NCI-H2227 treated with DMSO at 0.1 percent for 48 hours (cell line): Measurements from ENCODE around the gene RNF5.
"Not testable (repeated sequence)": the region's sequence is repeated elsewhere in the genome, so short reads cannot be mapped to it uniquely, and the experiment has no call there.

ENCODE experiments used
- DNase-seq: peaks from one replicate; lab custom pipeline; 2025; lab: John Stamatoyannopoulos, UW

RNF5 gene

GRCh38 chr6:32210191-32210601, 32.0 kb downstream of the RNF5 start:
- no peak for DNase-seq

DNA sequence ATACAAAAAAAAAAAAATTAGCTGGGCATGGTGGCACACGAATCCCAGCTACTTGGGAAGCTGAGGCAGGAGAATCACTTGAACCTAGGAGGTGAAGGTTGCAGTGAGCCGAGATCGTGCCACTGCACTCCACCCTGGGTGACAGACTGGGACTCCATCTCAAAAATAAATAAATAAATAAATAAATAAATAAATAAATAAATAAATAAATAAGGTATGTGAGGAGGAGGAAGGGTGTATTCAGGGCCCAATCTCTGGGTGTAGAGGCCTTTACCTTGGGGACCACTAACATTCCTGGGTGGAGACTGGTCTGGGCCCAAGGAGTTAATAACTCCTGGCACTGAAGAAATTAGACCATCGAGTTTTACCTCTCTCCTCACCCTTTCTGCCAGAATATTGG, 33.2 kb downstream of the RNF5 start:
- not testable (repeated sequence) for DNase-seq

GRCh38 chr6:32212076-32212760, 34.0 kb downstream of the RNF5 start:
- DNase-seq: no peak

GRCh38 chr6:32213649-32214048, 35.4 kb downstream of the RNF5 start:
- no peak for DNase-seq

- DNase-seq: no peak
These were observed 35.9 kb downstream of the RNF5 start for GRCh38 chr6:32214126-32214525.

DNA sequence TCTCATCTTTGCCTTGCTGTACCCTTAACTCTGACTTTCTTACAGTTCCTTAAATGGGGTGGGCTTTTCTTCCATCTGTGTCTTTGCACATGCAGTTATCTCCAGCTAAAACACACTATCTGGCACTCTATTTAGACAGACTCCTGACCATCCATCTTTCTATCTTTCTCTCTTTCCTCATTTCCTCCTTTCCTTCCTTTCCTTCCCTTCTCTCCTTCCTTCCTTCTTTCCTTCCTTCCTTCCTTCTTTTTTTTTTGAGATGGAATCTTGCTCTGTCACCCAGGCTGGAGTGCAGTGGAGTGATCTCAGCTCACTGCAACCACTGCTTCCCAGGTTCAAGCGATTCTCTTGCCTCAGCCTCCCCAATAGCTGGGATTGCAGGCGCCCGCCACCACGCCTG, 37.4 kb downstream of the RNF5 start:
- DNase-seq: no peak

DNA sequence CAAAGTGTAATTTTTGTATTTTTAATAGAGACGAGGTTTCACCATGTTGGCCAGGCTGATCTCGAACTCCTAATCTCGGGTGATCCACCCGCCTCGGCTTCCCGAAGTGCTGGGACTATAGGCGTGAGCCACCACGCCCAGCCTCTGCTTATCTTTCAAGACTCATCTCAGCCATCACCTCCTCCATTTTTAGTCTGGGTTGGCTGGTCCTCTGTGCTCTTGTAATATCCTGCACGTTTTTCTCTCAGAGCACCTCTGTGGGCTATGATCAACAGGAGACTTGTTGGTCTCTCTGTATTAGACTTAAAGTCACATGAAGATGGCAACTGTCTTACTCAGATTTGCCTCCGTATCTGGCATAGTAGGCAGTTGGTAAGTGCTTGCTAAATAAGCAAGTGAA, 38.1 kb downstream of the RNF5 start:
- no peak for DNase-seq

DNA sequence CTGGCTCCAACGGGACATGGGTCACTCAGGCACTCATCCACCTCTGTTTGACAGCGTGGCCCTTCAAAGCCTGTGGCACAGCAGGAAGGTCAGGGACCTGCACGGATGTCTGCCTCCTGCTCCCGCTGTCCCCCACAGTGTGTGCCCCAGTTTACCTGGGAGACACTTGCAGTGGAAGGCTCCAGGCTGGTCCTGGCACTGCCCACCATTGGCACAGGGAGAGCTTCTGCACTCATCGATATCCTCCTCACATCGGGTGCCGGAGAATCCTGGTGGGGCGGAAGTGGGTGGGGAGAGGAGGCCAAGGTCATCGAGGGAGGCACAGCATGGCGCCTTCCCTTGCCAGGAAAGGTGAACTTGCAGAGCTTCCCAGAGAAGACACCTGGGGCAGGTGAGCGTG, 38.8 kb downstream of the RNF5 start:
- DNase-seq: no peak

- no peak for DNase-seq
These were observed 40.0 kb downstream of the RNF5 start for GRCh38 chr6:32218167-32218566.

- DNase-seq: no peak
These were observed 41.8 kb downstream of the RNF5 start for GRCh38 chr6:32220021-32220420.

DNA sequence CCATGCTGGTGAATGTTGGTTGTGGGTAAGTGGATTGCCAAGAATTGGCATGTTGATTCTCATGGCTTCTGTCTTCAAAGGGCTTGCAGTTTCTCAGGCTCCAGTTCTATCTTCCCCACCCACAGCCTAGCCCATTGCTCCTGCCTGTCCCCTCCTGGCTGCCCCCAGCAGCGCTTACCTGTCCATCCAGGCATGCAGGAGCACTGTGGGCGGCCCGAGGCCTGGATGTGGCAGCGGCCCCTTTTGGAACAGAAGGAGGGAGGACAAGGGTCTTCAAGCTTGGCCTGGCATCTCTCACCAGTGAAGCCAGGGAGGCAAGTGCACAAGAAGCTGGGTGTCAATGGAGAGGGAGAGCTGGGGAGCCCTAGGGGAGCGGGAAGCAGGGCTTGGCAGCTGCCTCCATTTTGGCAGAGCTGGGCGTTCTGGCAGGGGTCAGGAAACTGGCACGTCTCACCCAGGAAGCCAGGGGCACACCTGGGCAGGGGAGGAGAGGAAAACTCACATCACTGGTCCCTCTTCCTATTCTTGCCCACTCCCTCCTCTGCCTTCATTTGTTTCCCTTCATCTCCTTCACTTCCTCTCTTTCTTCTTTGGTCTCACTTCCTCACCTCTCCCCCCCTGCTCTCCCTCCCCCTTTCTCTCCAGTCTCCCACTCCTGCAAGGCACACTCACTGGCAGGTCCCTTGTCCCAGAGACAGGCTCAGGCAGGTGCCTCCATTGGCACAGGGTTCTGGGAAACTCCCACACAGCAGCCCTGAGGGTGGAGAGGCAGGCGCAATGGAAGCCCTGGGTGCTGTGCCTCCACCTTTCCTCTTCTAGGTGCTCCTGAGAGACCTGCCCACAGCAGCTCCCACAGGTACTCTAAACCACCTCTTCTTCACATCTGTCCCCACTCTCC, 44.4 kb downstream of the RNF5 start:
- no peak for DNase-seq

GRCh38 chr6:32223258-32224235, 45.3 kb downstream of the RNF5 start, which contains the start of gene NOTCH4:
NOTCH4 (minus strand) TSS chr6:32224067; CDS start chr6:32223928, 139 bp downstream.
- DNase-seq: no peak

DNA sequence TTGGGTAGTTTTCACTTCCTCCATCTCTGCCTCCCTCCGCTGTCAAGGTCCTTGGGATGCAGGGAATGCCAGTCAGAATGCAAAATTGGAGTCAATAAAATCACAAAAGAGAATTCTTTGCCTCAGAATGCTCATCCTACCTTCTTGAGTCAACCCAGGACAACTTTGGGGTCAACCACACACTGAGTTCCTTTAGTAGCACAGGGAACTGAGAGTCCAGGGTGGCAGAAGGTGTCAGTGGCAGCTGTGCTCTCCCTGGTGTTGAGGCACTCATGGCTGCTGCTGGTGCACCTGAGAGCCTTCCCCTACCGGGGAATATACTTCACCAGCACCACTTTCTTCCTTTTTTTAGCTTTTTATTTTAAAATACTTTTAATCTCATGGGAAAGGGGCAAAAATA, 46.5 kb downstream of the RNF5 start:
- no peak for DNase-seq

GRCh38 chr6:32226434-32226833, 48.2 kb downstream of the RNF5 start:
- DNase-seq: no peak
